KMS-11 (cell line): ENCODE data around the gene MRM3.
"Not testable (repeated sequence)": the region's sequence is repeated elsewhere in the genome, so short reads cannot be mapped to it uniquely, and the experiment has no call there.

Experiments used
- H2AFZ ChIP-seq: fragments of 200-600 bp; sonication (generic); 2 replicates; pipeline ENCODE4 v1.6.1; 2016; ENCODE audit warnings: antibody characterized with exemption, mixed run types, low read depth
- H3K27ac ChIP-seq: fragments of 200-600 bp; sonication (generic); 2 replicates; pipeline ENCODE4 v1.6.1; 2016; ENCODE audit warnings: mild to moderate bottlenecking, mixed run types
- H3K27me3 ChIP-seq: fragments of 200-600 bp; sonication (generic); 2 replicates; pipeline ENCODE4 v1.6.1; 2017; ENCODE audit warnings: mild to moderate bottlenecking, low read depth, mixed run types, moderate library complexity; ENCODE audit not compliant: insufficient read depth
- H3K36me3 ChIP-seq: fragments of 200-600 bp; sonication (generic); 2 replicates; pipeline ENCODE4 v1.6.1; 2017; ENCODE audit warnings: mild to moderate bottlenecking, mixed run types; ENCODE audit not compliant: insufficient read depth
- H3K4me1 ChIP-seq: fragments of 200-600 bp; sonication (generic); 2 replicates; pipeline ENCODE4 v1.6.1; 2016; ENCODE audit warnings: mild to moderate bottlenecking, low read depth, mixed run types; ENCODE audit not compliant: poor library complexity, severe bottlenecking
- H3K4me2 ChIP-seq: fragments of 200-600 bp; sonication (generic); 2 replicates; pipeline ENCODE4 v1.7.0; 2016; ENCODE audit warnings: mild to moderate bottlenecking, mixed run types
- H3K4me3 ChIP-seq: fragments of 200-600 bp; sonication (generic); IDR thresholded peaks from 2 replicates; pipeline ENCODE4 v1.6.1; 2017; ENCODE audit warnings: low read depth, low read length, mixed read lengths; ENCODE audit not compliant: insufficient read depth
- H3K79me2 ChIP-seq: fragments of 200-600 bp; sonication (generic); 2 replicates; pipeline ENCODE4 v1.6.1; 2016; ENCODE audit warnings: low read depth, mixed run types; ENCODE audit not compliant: insufficient read depth
- H3K9ac ChIP-seq: fragments of 200-600 bp; sonication (generic); 2 replicates; pipeline ENCODE4 v1.6.1; 2016; ENCODE audit warnings: mild to moderate bottlenecking, mixed run types
- H4K20me1 ChIP-seq: fragments of 200-600 bp; sonication (generic); 2 replicates; pipeline ENCODE4 v1.6.1; 2016; ENCODE audit warnings: mild to moderate bottlenecking, mixed run types; ENCODE audit not compliant: insufficient read depth
- CTCF ChIP-seq: fragments of 200-600 bp; sonication (generic); conservative IDR thresholded peaks from 2 replicates; pipeline ENCODE4 v1.6.1; 2017; ENCODE audit warnings: low read depth, mild to moderate bottlenecking, antibody characterized with exemption, low read length, moderate library complexity, mixed read lengths

MRM3 gene

DNA sequence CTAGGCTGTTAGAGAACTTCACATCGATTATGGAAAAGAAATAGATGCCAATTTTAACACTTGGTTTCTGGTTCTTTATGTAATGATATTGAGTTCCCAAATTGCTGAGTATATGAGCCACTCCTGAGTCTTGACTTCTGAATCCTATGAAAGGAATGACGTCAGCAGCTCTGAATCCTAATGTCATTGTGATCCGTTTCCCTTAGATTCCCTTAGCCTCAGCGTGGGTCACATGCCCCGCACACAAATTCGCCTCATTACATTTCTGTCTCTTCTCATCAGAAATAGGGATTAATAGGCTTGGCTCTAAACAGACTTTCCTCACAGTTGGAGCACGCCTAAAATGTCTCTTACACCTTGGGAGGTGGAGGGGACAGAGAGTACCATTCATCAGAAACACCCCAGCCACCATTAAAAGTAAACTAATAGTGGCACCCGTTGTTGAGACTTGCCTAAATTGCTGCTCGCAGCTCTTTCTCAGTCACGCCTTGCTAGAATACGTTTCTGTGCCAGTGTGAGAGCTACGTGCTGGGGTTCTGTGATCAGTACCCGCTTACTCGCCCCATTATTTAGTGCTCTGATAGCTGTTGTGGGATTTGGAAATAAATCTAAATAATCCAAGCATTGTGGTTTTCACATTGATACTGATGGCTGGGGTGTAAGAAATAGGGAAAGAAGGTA is 7.1 kb downstream of the MRM3 start:
- Histone ChIP-seq H3K9ac (no peak overlapping the region), H3K27me3 (no peaks in the 10 kb centered on the region), H3K79me2 (no peaks in the 10 kb centered on the region), H3K36me3 (no peaks in the 10 kb centered on the region), H3K4me2 (no peak overlapping the region), H3K4me1 (peaks cover 2% of the 10 kb centered on the region), H3K27ac (no peak overlapping the region), H4K20me1 (no peaks in the 10 kb centered on the region), H2AFZ (no peak overlapping the region), H3K4me3 (no peak overlapping the region)
- TF ChIP-seq CTCF, result no peak

DNA sequence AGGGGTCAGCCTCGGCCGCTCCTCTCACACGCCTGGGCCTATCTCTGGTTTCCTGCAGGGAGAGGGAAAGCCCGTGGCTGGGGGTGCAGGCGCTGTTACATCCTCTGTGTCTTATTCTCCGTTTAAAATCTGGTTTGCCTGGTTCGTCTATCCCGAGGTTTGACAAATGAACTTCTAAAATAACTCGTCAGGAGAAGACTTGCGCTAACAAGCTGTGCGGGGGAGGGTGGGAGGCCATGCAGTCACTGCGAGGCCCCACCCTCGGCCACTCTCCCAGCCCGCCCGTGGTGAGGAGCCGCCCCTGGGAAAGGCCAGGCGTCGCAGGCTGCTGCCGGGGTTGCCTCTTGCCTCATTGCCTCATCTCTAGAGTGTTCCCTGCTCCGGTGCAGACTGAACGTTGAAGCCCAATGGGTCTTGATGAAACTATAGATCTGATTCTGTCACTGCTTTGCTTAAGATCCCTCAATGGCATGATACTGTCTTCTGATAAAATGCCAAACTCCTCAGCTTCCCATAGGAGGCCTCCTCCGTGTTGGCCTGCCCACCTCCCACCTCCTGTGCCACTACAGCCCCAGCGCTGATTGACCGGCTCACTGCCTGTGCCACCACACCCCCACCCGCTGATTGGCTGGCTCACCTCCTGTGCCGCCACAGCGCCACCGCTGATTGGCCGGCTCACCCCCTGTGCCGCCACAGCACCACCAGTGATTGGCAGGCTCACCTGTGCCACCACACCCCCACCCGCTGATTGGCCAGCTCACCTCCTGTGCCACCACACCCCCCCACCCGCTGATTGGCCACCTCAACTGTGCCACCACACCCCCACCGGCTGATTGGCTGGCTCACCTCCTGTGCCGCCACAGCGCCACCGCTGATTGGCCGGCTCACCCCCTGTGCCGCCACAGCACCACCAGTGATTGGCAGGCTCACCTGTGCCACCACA is 8.0 kb downstream of the MRM3 start:
- not testable (repeated sequence) for H3K9ac ChIP-seq, H3K27me3 ChIP-seq, H3K4me3 ChIP-seq, H4K20me1 ChIP-seq, H3K4me2 ChIP-seq, H3K36me3 ChIP-seq, H2AFZ ChIP-seq, H3K27ac ChIP-seq, H3K79me2 ChIP-seq, H3K4me1 ChIP-seq

GRCh38 chr17:790874-791247 is 8.7 kb downstream of the MRM3 start:
- H2AFZ ChIP-seq, H3K27ac ChIP-seq, H3K4me2 ChIP-seq, H3K27me3 ChIP-seq, H4K20me1 ChIP-seq, H3K36me3 ChIP-seq, H3K4me1 ChIP-seq, H3K79me2 ChIP-seq, H3K4me3 ChIP-seq, H3K9ac ChIP-seq: not testable (repeated sequence)

DNA sequence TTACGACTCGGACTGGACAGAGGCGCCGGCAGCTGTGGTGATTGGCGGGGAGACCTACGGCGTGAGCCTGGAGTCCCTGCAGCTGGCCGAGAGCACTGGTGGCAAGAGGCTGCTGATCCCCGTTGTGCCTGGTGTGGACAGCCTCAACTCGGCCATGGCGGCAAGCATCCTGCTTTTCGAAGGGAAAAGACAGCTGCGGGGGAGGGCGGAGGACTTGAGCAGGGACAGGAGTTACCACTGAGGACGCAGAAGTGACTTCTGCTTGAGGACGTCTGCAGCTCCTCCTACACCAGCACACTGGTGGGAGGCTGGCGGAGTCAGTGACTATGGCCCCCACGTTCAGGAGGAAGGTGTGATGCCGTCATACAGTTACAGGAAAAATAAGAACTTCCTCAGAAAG is 9.7 kb downstream of the MRM3 start:
- no peaks in the 10 kb centered on the region for H3K36me3 ChIP-seq

GRCh38 chr17:792277-792676 is 10.1 kb downstream of the MRM3 start:
- Histone ChIP-seq H3K4me2 (no peak overlapping the region), H4K20me1 (no peaks in the 10 kb centered on the region), H2AFZ (no peak overlapping the region), H3K79me2 (no peaks in the 10 kb centered on the region), H3K4me1 (no peaks in the 10 kb centered on the region), H3K4me3 (no peak overlapping the region), H3K9ac (no peak overlapping the region), H3K36me3 (no peaks in the 10 kb centered on the region), H3K27me3 (no peaks in the 10 kb centered on the region), H3K27ac (no peak overlapping the region)
- no peak for TF ChIP-seq CTCF

More for the DNA sequence above, 9.7 kb downstream of the MRM3 start:
- no peak overlapping the region for H3K9ac ChIP-seq
- H3K4me2 ChIP-seq, result no peak overlapping the region
- H3K27ac ChIP-seq, result no peak overlapping the region
- no peak overlapping the region for H3K4me3 ChIP-seq
- no peaks in the 10 kb centered on the region for H3K4me1 ChIP-seq
- no peak for TF ChIP-seq CTCF
- no peaks in the 10 kb centered on the region for H3K79me2 ChIP-seq
- no peaks in the 10 kb centered on the region for H3K27me3 ChIP-seq
- H2AFZ ChIP-seq, result no peak overlapping the region
- H4K20me1 ChIP-seq, result no peaks in the 10 kb centered on the region
